GM19463 (cell line): ENCODE results near the gene SMS.

Experiments used
- ATAC-seq: cut with Tn5 transposase; IDR thresholded peaks from one replicate; pipeline ENCODE4 v1.9.1; 2021; ENCODE audit warnings: mild to moderate bottlenecking, moderate library complexity; ENCODE audit not compliant: unreplicated experiment

Gene SMS

DNA sequence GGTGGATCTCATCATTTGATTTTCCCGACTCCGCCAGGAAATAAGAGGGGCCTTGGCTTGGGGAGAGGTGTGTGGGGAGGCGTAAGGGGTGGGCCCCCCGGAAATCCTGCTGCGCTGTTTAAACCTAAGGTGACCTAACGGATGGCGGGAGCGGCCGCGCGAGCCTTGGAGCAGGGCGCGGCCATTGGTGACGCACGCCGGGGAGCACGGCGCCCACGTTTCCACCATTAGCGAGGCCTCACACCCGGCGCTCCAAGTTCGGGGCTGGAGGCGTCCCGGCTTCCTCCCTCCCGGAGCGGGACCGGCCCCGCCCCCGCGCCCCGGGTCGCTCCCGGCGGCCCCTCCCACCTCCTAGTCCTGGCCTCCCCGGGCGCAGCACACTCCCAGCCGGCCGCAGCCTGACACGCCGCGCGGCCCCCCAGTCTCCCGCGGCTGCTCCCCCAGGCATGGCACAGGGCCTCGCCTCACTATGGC, at the start of gene SMS:
SMS (plus strand) TSS at position 354 of the 474 bp plus-strand sequence; CDS start at position 470, 116 bp downstream.
- peak; percentile 71 for ATAC-seq

DNA sequence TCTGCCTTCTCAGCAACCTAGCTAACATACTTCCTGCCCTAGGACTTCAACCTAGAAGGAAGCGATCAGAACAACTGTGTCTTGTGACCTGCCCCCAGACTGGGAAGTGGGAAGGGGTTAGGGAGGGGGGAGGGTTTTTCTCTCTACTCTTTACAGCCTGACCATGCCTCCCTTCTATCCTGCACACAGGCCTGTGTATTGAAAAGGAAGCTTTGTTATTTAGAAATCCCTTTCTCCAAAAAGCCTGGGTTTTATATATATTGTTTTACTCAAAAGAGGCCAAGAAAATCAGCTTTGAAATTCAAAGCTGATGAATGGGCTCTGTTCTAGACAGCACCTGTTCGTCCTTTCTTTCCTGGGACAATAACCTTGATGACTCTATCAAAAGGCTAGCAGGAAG, 35.2 kb upstream of the SMS start:
- ATAC-seq = no peak

DNA sequence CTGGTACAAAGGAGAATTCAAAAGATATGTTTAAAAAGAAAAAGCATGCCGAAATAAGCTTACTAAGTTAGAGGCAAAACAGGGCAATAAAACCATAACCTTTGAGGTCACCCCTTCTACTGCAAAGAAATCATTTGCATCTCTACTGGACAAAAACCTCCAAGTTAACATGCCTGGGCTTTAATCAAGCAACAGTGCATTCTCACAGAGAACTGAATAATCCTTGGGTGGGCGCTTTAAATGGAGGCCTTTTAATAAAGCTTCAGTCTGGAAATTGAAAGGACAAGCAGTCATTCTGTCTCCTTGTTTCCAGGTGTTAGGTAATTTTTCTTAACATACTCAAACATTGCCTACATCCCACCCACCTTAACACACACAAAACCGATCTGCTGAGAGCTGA, 34.6 kb upstream of the SMS start:
- no peak for ATAC-seq

DNA sequence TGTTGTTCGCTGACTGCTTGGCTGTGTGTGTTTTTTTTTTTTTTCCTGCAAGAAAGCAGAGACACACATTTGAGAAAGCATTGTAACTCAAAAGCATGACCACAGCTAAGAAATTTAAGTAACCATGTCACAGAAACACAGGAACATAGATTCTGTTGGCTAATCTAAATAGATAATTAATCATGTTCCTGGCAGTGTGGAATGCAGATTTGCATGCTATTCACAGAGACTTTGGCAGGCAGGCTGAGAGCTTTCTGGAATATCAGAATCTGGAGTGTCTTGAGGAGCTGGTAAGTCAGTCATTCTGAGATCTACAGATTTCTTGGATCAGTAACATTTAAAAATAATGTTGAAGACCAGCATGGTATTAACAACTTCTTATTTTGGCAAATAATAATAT, 33.2 kb upstream of the SMS start:
- no peak for ATAC-seq

DNA sequence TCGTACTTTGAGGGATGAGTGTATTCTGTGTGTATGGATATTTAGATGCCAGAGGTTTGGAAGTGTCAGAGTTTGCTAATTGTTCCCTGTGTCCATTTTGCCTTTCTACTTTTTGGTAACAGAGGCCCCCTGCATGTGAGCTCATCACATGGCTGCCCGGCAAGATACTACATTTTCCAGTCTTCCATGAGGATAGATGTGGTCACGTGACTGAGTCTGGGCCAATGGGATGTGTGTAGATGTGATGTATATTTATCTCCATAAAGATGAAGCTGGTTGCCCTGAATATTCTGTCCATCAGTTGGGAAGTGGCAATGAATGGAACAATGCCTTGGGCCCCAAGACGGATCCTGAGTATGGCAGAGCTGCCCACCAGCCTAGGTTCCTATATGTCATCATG, 29.0 kb upstream of the SMS start:
- no peak for ATAC-seq

DNA sequence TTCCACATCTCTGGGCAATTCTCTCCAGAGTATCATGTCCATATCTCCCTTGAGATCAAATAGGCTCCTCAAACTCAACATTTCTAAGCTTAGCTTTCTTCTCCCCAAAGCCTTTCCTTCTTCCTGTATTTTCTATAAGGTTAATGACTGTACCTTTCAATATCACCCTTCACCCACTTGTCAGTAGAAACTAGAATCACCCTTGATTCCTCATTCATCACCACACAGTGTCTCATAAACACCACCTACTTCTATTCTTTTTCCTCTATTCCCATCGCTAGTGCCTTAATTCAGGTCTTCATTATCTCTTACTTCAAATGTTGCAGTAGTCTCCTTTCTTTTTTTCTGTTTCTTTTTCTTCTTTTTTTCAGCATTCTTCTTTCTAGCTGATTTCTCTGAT, 28.3 kb upstream of the SMS start:
- no peak for ATAC-seq

DNA sequence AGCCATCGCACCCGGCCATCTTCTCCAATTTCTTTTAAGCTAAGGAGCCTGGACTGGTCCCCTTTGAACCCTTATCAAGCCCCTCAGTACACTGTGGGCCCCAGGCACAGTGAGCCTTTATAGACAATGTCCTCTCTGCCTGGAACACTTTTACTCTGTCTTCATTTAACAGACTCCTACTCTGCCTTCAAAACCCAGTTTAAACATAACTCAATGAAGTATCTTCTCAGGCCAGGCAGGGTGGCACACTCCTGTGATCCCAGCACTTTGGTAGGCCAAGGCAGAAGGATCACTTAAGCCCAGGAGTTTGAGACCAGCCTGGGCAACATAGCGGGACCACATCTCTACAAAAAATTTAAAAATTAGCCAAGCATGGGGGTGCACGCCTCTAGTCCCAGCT, 27.5 kb upstream of the SMS start:
- no peak for ATAC-seq

DNA sequence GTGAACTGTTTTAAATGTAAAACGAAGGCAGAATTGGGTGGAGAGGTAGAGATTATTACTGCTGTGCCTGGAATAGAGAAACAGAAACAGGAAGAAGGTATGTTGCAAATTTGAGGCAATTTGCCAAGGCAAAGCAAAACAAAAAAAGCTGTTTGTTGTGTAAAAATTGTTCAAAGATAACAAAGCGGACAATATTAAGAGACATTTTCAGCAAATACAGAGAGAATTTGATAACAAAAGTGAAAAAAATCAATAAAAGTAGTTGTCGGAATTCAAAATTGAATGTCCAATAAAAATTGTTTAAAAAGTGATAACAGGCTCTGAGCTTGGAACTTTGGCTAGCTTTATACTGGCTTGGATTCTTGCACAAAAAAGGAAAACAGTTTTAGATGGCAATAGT, 14.4 kb upstream of the SMS start:
- no peak for ATAC-seq

DNA sequence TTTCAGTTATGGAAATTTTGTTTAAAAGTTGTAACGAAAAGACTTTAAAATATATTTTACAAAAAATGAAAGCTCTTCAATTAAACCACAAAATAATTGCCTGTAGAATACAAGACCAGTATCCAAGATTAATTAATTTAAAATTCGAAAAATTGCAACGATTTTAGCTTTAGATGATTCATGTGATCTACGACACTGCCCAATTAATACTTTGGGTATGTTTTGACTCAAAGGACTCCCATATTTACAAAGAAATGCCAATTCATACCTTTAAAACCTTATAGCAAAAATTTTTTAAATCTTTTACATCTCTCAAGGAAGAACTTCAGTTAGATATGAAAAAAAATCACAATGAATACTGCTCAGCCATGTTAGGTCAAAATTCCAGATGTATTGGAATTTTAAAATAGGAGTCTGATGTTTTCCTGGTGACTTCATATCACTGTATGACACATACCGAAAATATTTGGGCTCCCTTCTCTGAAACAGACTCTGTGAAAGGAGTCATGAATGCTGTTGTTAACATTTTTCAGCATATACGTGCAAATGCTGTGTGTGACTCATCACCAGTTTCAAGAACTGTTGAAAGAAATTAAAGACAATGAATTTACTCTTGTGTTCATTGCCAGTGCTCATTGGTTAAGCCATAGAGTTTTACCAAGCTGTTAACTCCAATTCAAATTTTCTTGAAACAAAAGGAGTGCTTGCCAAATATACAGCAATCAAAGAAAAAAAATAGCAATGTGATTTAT, 13.8 kb upstream of the SMS start:
- peak; percentile 83 for ATAC-seq

DNA sequence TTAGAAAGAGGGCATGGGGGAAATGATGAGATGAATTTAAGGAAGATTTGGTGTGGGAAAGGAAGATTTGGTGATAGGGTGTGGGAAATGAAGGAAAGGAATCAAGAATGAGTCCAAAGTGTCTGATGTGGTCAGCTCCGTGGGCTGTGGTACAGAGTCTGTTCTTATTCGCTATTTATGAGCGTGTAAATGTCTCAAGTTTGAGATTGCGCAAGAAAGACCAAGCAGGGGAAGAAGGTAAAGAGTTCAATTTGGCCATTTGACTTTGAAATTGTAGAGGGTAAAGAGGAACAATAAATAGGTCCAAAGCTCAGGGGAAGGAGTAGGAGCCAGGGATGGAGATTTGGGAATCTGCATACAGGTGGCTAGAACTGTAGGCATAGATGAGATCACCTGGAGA, 11.3 kb upstream of the SMS start:
- no peak for ATAC-seq

DNA sequence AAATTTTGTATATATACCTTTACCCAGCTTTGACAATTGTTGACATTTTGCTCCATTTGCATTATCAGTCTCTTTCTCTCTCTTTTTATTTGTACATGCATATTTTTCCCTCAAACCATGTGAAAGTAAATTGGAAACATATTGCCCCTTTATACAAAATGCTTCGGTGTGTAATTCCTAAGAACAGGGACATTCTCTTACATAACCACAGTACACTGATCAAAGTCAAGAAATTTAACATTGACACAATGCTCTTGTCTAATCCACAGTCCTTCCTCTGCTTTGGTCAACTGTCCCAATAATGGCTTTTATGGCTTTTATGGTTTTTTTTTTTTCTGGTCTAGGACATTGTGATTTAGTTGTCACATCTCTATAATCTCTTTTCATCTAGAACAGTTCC, 9.5 kb upstream of the SMS start:
- no peak for ATAC-seq

DNA sequence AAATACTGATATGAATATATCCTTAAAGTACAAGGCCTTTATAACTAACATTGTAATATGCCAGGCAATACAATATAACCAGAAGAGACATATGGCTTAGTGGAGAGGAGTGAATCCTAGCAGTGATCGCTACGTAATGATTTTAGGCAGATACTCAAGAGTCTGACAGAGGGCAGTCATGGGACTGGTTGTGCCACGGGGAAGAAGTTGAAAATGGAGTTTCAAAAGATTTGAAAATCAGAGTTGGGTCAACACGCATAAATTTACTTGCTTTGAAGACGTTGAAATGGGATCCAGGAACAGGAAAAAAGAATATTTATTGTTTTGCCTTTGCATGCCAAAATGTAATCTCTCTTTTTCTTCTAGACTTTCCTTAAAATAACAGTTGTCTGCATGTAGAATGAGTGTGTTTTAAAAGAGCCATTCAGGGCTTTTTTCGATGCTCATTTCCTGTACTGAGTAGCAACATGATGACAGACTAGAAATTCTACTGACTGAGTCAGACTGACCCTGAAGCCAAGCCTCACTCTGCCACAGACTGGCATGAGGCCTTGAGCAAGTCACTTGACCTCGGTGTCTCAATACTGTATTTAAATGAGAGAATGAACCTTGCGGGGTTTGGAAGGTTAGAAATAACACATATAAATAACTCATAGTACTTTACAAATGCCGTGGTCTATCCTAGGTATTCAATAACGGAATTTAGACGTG, 8.1 kb upstream of the SMS start:
- no peak for ATAC-seq

DNA sequence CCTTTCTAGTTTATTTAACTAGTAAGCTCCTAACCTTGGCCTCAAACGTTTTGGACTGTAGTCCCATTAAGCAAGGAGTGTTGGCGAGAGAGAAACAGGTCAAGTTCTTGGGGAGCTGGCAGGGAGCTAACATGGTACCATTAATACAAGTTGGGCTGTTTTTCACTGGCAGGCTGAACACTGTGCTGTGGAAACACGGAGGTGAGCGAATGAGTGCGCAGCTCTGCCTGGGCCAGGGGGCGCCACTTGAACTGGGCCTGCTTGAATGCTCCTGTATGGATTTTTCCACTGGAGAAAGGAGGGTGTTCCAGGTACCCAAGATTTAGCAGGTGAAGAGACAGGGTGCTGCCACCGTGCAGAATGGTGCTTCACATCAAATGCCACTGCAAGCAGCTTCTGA, 7.4 kb upstream of the SMS start:
- ATAC-seq = no peak

DNA sequence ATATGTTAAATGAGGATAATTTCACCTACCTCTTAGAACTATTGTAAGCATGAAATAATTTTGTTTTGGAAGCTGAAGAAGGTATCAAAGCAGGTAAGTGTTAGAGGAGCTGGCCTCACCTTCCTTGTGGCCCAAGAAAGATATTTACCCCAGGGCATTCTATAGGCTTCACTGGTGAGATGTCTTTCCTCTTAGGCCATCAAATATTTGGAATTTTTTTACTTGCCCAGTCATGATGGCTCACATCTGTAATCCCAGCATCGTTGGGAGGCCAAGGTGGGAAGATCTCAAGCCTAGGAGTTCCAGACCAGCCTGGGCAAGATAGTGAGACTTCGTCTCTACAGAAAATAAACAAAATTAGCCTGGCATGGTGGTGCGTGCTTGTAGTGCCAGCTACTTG, 6.1 kb upstream of the SMS start:
- no peak for ATAC-seq

DNA sequence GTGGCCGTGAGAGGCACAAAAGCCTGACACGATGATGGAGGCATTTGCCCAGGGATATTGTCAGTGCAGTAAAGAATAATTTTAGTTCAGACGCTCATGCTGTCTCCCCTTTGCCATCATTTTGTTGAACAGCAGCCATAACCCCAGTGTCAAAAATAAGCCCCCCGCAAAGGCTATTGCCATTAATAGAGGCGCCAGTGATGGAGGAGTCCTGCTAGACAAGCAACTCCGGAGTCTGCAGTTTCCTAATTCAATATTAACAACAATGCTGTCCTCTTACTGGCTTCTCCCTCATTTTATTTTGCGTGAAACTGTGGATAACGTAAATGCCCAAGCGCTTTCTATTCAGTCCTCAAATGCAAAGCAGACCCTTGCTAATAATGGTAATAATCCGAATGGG, 603 bp upstream of the SMS start:
- no peak for ATAC-seq

DNA sequence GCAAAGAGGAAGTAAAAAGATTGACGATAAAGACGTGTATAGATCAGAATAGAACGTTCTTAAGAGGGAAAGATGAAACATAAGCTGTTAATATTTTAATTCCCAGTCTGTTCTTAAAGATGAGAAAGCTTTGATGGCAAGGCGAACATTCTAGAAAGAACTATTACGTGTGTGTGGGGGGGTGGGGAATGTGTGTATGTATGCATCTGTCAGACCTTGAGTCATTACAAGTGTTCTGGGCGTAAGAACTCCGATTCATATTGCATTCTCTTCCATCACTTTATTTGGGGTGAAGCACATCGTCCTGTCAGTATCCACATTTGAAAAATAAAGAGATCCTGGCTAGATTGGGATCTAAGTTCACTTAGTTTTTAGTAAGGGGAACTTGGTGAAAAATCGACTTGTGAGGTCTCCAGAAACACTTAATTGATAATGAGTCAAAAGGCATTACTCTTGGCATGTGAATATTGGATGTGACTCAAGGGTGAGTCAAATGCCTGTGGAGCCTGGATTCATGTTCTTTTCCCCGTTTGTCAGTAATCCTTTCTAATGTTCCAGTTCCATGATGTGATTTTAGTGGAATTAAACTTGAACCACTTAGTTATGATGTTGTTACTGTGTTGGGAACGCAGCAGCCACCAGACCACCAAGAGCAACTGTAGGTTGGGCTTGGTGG, 3.1 kb downstream of the SMS start:
- no peak for ATAC-seq

DNA sequence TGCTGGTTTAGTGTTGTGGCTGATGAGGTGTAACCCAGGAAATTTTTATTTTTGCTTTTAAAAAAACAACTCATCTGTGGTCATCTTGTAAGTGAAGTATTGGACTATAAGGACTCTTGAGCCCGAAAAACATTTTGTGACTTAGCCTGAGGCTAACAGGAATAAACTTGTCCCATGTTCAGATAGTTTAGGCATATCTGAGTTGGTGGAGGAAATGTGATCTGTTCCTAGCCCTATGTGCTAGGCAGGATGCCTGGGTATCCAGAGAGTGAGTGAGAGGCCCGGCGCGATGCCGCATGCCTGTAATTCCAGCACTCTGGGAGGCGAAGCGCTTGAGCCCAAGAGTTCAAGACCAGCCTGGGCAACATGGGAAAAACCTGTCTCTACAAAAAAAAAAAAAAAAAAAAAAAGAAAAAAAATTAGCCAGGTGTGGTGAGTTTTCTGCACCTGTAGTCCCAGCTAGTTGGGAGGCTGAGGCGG, 3.7 kb downstream of the SMS start:
- no peak for ATAC-seq

DNA sequence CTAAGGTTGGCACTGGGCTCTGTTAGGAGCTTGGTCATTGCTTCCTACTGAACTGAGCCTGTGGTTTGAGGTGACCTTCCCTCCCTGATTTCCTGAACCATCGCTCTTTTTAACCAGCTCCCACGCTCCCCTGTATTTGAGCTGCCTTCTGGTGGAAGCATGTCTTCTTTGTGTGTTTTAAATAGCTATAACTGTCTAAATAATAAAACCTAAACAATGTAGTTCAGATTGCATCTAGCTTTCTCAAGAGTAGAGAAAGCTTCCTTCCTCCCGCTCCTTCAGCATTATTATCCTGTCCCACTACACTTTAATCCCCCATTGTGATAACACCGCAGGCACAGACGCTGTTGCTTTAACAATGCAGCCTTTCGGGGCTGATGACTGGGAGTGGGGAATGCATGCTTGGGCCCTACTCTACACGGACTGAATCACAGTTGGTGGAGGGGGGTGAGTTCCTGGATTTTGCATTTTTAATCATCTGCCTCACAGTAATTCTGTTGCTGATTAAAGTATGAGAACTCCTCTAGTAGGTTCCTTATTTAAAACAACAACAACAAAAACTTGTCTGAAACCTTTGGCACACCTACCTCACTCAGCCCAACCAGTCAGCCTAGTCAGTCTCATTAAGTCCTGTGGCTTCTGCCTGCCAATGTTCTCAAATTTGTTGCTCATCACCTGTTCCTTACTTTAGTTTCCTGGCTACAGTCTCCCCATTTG, 6.6 kb downstream of the SMS start:
- ATAC-seq = no peak

DNA sequence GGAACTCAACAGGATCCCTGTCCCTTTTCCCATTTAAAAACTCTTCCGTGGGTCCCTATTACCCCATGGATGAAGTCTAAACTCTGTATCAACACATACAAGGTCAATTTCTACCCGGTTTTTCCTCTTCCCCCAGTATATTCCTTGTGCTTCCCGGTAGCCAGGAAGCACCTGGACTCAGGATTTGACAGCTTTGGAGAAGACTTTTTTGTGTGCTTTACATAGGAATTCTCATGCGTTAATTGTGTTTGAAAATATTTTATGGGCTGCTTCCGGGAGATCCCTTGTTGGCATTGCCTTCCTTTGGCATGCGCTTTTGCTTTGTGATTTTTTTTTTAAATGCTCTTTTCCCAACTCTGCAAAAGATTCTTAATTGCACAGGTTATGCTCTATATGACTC, 7.2 kb downstream of the SMS start:
- no peak for ATAC-seq

DNA sequence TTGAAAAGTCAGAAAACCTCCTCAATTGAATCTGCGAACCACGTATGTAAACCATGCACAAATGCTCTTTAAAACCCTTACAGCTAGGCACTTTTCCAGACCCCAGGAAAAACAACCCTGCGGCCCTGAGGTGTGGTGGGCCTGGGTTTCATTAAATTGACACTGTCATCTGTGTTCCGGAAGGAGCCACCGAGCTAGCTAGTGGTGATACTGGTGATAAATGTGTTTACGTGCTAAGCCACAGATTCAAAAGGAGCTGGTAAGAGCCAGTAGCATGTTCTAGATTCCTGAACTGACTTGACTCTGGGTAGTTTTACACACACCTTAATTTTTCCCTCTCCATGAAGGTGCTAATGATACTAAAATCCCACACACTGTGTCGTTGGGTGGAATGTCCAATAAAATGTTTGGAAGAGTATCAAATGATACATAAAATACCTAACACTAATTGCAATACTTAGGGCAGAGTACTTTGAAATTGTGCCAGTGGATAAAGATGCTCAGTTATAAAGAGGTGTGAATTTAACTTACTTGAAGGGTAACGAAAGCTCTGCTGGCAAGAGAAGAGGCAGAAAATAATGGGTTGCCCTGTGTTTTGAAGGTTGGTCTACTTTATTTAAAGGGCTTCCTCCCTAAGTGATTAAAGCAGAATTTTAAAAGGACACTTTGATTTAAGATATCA, 8.5 kb downstream of the SMS start:
- no peak for ATAC-seq

DNA sequence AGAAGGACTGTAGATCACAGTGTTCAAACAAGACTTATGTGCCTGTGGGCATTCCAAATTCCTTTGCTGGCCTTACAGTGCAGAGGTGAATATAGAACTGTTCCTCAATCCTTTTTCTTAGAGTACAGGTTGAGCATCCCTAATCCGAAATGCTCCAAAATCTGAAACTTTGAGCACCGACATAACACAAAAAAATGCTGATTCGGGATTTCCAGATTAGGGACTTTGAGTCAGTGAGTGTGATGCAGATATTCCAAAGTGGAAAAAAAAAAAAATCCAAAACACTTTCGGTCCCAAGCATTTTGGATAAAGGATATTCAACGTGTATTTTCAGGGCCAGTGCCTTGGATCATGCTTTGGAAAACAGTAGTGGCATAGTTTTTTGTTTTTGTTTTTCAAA, 9.2 kb downstream of the SMS start:
- no peak for ATAC-seq
